ENCODE data around the gene TK2.
A peak's percentile ranks its signal among the peaks of the same experiment; 100 is the strongest.
"Not testable (repeated sequence)": the region's sequence is repeated elsewhere in the genome, so short reads cannot be mapped to it uniquely, and the experiment has no call there.

The TK2 gene

GRCh38 chr16:66481081-66481942, 68.6 kb downstream of the TK2 start:
- no peak for DNase-seq

DNA sequence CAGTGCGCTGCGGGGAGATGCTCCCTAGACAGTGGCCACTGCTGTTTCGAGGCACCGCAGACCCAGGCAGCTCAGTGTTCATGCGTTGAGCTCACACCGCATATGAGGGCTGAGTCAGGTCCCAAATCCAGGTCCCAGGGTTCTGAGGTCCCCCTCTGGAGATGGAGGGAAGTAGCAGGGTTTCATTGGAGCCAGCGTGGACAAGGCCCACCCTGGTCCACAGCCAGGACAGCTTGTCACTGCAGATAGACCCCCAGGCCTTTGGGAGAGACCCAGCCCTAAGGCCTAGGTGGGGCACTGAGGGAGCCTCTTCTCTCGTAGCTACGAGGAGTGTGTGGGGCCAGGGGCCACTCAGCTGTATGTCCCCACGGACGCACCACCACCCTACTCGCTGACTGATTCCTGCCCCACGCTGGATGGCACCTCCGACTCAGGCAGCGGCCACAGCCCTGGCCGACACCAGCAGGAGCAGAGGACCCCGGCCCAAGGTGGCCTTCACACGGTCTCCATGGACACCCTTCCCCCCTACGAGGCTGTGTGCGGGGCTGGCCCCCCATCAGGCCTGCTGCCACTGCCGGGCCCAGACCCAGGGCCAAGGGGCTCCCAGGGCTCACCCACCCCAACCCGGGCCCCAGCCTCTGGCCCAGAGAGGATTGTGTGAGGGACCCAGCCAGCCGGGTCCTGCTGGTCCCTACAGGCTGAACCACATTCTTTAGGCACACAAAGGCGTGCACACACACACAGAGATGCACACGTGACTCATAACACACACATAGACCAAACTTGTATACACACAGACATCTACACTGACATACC, 69.4 kb downstream of the TK2 start:
- DNase-seq = no peak

DNA sequence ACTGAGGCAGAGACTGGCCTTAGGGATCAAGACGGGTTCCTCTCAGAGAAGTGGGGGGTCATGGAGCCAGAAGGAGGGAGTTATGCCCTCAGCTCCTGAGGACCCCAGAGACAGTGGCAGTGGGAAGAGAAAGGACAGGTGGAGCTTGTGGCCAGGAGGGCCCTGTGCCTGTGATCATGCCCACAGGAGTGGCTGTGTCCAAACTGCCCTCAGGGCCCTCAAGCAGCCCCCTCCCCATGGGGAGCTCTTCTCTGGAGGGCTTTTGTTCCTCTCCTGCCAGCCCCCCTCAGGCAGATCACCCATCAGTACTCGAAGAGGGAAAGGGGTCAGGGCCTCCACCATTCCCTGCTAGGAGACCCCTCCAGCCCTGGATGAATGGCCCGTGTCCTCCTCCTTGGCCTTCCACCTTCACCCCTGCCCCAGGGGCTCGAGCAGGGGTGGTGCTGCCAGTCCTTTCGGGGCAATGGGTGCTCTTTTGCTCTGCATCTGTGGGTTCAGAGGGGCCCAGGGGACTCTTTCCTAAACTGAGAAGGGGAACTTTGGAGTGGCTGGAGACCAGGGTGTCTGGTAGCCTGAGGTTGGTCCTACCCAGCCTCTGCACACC, 70.2 kb downstream of the TK2 start:
- DNase-seq = no peak

GRCh38 chr16:66478733-66479511, 71.0 kb downstream of the TK2 start:
- DNase-seq = peak; percentile 64

DNA sequence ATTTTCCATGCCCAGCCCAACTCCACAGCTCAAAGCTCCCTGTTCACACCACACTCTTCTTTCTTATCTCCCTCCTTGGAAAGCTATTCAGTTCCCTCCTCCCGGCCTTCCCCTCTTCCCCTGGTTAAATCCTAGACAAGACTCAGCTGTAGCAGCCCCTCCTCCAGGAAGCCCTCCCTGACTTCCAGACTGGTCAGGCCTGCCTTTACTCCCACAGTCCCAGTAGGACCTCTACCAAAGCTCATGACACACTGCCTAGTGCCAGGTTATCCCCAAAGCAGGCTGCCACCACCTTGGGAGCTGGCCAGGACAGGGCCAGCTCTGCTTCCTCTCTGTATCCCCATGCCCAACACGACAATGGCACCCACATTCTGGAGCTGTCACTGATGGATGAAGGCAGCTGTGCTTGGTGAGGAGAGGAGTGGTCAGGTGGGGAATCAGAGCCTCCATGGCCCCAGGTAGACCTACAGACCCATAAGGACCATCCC, 72.8 kb downstream of the TK2 start:
- no peak for DNase-seq

- DNase-seq = no peak
Observed at GRCh38 chr16:66476328-66477027, 73.4 kb downstream of the TK2 start.

DNA sequence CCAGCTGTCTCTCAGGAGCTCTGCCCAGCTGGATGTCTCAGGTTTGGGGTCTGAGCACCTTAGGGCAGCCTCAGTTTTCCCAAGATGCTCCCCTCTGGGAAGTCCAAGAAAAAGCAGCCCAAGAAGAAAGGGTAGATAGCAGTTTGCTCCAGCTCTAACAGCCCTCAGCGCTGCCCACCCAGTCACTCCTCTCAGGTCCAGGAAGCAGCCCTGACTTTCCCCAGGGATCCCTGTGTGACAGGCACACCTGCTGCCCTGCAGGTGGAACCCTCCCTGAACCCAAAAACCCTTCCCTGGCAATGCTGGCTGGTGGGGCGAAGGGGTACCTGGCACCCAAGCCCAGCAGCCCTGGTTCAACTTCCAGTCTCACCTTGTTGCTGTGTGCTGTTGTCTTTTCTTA, 74.7 kb downstream of the TK2 start:
- DNase-seq = no peak

DNA sequence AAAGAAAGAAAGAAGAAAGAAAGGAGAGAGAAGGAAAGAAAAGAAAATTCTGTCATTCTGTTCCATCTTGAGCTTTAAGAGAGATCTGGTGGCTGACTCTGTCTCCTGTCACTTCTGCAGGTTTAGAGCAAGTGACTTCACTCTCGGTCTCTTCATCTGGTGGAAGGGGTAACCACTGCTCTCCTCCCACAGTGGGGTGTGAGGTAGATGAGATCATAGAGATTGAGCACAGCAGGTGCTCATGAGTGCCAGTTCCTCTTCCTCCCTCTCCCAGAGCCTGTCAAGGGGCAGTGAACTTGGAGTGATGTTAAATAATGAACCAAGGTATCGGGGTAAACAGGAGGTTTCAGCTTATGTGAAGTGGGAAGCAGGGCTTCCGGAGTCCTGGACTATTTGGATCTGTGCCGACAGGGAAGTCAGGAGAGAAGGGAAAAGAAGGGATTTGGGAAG, 75.1 kb downstream of the TK2 start:
- DNase-seq = peak; percentile 23

DNA sequence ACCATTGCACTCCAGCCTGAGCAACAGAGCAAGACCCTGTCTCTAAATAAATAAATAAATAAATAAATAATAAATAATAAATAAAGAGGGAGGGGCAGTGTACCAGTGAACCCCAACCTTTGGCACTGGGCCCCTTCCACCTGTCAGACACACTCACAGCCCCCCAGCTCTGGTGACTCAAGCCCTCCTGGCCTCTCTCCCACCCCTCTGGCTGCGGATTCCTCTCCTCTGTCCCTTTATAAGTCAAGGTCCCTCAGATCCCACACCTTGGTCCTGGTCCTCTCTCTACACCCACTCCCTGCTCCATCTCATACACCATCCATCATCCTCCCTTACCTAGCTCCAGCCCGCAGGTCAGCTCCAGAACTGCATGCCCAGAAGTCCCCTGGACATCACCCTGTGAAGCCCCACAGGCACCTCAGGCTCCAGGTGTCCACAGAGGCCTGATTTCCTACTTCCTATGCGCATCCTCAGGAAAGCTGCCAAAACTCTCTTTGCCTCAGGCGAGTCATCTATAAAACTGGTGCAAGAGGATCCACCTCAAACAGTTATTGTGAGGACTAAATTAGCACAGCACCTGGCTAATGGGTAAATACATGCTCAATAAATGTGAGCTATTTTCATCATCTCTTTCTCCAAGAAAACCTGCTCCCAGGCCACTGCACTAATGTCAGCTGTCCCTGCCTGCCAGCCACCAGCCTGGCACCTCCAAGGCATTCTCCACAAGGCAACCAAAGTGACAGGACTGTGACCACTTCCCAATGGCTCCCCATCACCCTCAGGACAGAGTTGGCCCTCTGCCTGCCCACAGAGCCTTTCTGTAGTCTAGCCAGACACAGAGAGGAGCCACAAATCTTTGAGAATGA, 76.0 kb downstream of the TK2 start:
- no peak for DNase-seq

GRCh38 chr16:66473051-66473571, 76.8 kb downstream of the TK2 start:
- no peak for DNase-seq

- no peak for DNase-seq
Observed at GRCh38 chr16:66471716-66472393, 78.1 kb downstream of the TK2 start.

- DNase-seq = no peak
Observed at GRCh38 chr16:66471264-66471663, 78.7 kb downstream of the TK2 start.

DNA sequence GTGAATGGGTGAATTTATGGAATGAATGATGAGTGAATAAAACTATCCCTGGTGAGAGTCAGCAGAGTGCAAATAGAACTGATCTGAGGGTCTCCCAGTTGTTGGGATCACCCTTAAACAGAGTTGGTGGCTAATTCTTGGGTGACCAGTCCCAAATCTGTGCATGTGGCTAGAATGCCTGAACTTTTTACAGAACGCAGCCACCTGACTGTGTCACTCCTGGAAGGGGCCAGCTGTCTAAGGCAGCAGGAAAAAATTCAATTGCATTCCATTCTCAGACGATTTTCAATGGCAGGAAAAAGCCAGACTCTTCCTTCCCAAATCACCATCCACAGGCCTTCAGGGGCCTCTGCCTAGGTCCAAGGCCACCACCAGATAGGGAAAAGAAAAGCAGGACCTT, 79.4 kb downstream of the TK2 start:
- DNase-seq = no peak

- no peak for DNase-seq
Observed at GRCh38 chr16:66469947-66470546, 79.9 kb downstream of the TK2 start.

GRCh38 chr16:66469291-66469946, 80.5 kb downstream of the TK2 start:
- no peak for DNase-seq

- no peak for DNase-seq
Observed at GRCh38 chr16:66468321-66468965, 81.5 kb downstream of the TK2 start.

GRCh38 chr16:66467611-66468010, 82.3 kb downstream of the TK2 start:
- no peak for DNase-seq

- not testable (repeated sequence) for DNase-seq
Observed at GRCh38 chr16:66466636-66467035, 83.3 kb downstream of the TK2 start.
